Activated naive CD4-positive, alpha-beta T cell treated with Interleukin-2 at 50 U/mL for 16 hours (primary cell): Measurements from ENCODE around the gene ULK4.
"Not testable (repeated sequence)": the region's sequence is repeated elsewhere in the genome, so short reads cannot be mapped to it uniquely, and the experiment has no call there.

Experiments
- DNase-seq: peaks from one replicate; pipeline ENCODE4 v3.0.0-alpha.2; 2020

ULK4 gene

DNA sequence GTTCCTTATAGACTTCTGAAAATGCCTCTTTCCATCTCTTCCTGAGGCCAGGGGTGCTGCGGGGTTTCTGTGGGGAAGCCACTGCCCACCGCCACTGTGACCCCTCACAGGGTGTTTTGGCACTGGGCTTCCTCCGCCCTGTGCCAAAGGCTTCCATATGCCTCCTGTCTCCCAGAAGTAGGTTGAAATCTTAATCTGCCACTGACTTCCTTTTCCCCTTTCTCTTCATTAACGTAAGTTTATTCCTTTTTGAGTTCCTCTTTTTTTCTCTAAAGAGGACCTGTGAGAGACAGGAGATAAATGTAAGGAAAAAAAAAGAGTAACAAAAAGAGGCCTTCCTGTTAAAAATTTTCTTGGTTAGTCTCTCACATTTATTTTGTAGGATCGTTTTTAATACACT, 542.1 kb downstream of the ULK4 start:
- DNase-seq: no peak

DNA sequence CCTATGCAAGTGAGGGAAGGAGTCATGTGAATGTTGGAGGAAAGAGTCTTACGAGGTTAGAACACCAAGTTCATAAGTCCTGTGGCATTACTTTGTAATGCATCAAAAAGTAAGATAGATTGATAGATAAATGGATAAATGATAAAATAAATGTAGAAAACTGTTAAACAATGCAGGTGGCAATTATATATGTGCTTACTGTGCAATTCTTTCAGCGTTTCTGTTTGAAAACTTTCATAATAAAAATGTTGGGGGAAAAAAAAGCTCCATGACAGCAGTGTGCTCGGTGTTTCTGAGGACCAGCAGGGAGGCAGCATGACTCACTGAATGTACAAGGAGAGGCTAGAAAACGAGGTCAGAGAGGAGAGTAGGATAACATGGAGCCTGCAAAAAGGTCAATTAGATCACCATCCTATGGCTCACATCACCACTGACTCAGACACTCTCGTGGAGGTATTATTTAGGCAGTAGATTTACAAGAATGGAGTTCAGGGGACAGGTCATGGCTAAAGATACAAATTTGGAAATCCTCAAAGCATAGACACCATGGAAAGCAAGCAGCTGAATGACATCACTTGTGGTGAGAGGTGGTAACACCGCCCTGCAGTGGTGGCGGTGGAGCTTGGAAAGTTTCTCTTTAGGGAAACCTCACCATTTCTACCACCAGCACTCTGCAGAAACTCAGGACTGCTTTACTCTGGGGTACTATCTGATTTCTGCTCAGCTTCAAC, 542.8 kb downstream of the ULK4 start:
- no peak for DNase-seq

DNA sequence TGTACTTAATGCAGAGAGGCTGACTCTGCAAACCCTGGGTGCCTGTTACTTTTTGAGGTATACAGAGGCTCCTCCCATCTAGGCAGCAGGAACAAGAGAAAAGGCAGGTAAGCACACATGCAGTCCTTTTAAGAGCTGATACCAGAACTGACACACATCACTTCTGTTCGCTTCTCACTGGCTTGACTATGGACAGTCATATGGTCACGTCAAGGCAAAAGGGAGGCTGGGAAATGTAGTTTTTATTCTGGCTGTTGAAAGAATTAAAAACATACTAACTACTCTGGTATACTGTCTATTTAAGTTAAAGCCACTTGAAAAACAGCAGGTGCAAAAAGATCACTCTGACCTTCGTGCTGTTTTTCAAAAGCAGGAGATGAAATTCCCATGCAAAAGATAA, 544.3 kb downstream of the ULK4 start:
- no peak for DNase-seq

DNA sequence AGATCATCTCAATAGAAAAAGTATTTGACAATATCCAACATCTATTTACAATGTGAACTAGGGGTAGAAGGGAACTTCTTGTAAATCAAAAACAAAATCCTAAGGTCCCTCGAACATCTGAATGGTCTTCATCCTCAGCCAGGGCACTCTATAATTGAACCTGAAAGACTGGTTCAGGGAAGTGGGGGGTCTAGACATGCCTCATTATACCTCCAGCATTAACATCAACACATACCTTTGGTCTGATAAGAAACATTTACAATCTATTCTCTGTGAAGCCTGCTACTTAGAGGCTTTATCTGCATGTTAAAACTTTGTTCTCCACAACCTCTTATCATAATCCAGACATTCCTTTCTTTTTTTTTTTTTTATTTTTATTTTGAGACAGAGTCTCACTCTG, 550.8 kb downstream of the ULK4 start:
- DNase-seq: no peak

DNA sequence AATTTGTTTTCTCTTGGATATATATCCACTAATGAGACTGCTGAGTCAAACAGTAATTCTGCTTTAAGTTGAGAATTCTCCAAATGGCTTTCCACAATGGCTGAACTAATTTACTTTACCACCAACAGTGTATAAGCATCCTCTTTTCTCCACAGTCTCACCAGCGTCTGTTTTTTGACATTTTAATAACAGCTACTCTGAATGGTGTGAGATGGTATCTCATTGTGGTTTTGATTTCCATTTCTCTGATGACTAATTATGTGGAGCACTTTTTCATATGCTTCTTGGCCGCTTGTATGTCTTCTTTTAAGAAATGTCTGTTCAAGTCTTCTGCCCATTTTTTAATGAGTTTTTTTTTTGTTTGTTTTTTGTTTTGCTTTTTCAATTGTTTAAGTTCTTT, 556.4 kb downstream of the ULK4 start:
- DNase-seq: no peak

DNA sequence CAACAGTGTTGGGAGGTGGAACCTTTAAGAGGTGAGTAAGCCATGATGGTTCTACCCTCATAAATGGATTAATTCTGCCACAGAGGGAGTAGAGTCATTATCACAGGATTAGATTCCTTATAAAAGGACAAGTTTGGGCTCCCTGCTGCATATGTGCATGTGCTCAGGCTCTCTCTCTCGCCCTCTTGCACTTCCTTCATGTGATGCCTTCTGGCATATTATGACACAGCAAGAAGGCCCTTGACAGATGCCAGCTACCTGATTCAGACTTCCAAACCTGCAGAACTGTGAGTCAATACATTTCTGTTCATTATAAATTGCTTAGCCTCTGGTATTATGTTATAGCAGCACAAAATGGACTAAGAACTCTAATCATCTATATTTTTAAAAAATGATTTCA, 557.3 kb downstream of the ULK4 start:
- no peak for DNase-seq

DNA sequence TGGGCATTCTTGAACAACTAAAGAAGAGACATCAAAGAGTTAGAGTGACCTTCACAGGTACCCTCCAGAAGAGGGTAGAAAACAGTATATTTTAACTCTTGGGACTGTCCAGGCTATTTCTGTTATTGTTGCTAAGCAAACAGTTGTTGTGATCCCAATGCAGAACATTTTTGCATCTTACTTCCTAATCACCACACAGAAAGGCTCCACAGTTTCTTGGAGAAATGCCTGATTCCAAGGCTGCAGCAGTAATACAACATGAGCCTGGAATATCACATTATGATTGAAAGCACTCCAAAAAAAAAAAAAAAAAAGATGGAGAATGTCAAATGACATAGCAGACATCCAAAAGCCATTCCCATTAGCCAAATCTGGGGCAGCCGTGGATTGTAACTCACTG, 567.0 kb downstream of the ULK4 start:
- no peak for DNase-seq

DNA sequence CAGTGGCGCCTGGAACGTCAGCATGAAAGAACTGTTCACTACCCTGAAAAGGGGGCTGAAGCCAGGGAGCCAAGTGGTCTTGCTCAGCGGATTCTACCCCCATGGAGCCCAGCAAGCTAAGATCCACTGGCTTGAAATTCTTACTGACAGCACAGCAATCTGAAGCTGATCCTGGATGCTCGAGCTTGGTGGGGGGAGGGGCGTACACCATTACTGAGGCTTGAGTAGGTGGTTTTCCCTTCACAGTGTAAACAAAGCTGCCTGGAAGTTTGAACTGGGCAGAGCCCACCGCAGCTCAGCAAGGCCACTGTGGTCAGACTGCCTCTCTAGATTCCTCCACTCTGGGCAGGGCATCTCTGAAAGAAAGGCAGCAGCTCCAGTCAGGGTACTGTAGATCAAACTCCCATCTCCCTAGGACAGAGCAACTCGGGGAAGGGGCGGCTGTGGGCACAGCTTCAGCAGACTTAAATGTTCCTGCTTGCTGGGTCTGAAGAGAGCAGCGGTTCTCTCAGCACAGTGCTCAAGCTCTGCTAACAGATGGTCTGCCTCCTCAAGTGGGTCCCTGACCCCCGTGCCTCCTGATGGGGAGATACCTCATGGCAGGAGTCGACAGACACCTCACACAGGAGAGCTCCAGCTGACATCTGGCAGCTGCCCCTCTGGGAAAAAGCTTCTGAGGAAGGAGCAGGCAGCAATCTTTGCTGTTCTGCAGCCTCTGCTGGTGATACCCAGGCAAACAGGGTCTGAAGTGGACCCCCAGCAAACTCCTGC, 591.0 kb downstream of the ULK4 start:
- DNase-seq: not testable (repeated sequence)

DNA sequence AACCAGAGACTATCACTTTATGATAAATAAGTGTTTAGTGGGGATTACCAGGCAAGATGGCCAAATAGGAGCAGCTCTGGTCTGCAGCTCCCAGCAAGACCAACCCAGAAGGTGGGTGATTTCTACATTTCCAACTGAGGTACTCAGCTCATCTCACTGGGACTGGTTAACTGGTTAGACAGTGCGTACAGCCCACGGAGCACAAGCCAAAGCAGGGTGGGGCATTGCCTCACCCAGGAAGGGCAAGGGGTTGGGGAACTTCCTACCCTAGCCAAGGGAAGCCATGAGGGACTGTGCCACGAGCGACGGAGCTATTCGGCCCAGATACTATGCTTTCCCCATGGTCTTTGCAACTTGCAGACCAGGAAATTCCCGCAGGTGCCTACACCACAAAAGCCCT, 591.6 kb downstream of the ULK4 start:
- no peak for DNase-seq

DNA sequence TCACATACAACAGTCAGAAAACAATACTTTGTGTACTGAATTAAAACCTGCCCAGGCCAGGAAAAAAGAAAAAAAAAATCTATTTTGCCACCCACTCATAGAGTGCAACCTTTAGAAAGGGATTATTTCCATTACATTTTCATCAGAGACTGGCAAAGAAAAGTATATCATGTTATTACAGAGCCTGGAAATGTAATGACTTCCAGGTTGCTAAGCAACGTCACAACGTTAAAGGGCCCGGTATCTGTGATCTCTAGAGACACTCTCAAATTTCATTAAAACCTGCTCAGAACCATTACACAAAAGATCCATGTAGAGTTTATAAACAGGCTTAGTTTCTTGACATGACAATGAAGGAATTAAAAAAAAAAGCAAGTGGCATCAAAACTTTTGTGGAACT, 592.1 kb downstream of the ULK4 start:
- no peak for DNase-seq

DNA sequence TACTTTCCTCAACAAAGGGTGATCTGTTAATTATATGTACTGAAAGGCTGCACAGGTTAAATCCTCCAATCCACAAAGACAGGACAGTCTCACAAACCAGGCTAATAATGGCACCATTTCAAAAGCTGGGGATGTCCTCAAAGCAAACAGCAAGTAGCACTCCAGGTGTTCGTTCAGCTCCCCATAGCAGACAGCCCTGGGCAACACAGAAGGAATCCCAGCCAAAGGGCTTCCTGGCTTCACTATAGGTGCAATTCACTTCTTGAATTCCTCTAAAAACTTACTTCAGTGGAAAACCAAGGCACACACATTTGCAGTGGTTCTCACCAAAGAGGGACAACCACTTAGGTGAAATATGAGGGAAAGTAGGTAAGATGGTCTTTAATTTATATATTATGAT, 595.9 kb downstream of the ULK4 start:
- DNase-seq: no peak

DNA sequence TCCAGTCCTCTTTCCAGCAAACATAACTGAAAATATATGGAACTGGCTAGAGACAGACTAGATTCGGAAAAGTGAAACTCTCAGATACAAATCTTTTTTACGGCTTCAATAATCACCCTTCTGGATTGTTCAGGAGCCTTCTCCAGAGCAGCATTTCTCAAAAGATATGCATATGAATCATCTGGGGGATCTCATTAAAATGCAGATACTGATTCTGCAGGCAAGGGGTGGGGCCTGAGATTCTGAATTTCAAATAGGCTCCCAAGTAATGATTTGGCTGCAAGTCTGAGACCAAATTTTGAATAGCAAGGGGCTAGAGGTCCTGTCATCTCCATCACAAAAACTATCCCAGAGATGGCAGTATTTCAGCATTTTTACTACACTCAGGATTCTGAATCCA, 597.2 kb downstream of the ULK4 start:
- DNase-seq: no peak

DNA sequence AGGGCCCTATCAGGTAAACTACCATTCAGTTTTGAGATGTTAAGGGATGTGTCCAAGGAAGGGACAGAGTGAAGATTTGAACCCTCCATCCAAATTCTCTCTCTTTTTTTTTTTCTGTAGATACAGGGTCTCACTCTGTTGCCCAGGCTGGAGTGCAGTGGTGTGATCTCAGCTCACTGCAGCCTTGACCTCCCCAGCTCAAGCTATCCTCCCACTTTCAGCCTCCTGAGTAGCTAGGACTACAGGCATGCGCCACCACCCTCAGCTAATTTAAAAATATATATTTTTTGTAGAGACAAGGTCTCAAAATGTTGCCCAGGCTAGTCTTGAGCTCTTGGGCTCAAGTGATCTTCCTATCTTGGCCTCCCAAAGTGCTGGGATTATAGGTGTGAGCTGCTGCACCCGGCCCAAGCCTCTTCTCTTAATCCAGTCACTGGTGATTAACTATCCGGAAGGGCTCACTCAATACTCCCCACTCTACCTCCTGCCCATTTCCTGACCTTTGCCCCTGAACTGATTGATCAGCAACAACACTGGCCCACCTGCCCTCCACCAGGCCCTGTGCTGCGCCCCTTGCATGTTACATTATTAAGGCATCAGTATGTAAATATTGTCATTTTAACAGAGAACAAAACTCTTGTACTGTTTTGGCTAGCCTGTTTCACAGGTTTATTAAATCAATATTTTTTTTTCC, 597.9 kb downstream of the ULK4 start:
- DNase-seq: no peak

DNA sequence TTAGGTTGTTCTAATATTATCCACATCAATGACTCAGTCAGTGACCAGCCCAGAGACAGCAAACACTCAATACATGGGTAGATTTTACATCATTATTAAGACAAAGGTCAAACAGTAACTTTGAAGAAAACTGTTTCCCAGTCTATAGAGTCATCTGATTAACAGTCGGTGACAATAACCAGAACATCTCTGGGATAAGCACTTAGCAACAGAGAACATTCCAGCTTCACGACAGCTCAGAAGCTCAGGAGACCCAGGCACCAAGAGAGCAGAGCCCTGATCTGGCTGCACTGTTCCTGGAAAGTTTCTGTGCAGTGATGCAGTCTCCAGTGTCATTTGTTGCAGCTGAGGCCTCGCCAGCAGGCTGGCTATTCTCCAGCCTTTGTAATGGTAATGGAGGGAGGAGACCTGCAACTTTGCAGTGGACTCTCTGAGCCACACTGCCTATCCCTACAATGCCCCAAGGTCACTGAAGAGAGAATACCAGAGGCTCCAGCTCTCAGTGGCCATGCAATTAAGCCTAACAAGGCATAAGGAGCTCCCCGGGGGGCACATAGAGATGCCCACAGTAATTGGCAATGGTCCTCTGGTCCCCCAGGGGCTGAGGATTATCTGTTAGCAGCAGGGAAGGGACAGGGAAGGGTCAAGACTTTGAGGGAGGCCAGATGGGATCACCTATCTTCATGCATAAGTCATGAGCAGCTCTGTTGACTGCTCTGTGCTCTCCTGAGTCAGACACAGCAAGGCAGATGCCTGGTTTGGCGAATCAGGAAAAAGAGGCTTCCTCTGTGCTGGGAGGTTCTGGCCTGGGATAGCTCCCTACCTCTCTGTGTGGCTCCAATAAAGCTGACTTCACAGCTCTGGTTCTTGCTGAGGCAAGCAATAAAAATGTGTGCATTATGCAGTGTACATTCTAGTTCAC, 599.0 kb downstream of the ULK4 start:
- no peak for DNase-seq

DNA sequence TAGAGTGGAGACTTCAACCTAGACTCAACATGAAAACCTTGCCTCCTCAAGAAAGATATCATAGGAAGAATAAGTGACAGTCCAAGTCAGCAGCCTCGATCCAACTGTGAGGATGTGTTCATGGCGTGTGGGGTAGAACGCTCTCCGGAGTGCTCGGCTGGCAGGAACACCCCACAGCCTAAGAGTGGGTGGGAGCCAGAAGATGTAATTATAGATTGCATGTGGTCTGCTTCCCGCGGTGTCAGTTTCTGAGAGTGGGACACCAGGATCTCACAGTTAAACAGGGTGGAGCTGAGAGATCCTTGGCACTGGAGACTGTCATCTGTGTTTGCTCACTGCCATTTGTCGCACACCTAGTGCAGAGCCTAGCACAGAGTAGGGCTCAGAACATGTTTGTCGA, 604.6 kb downstream of the ULK4 start:
- no peak for DNase-seq

DNA sequence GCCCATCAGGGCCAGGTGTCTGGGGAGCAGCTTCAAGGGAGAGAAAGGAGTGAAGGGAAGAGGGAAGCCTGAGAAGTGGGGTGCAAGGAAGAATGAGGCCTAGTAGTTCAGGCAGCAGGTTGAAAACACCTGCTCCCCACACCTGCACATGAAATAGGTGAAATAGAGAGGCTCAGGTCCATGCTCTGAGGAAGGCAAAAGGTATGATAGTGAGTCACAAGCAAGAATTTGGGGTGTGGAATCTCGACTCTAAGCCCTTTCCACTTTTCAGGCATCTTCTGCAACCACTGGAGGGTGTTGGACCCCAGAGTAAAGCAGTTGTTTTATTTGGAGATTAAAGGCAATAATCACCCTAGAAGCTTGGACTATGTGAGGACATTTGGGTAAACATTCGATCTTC, 605.1 kb downstream of the ULK4 start:
- no peak for DNase-seq

DNA sequence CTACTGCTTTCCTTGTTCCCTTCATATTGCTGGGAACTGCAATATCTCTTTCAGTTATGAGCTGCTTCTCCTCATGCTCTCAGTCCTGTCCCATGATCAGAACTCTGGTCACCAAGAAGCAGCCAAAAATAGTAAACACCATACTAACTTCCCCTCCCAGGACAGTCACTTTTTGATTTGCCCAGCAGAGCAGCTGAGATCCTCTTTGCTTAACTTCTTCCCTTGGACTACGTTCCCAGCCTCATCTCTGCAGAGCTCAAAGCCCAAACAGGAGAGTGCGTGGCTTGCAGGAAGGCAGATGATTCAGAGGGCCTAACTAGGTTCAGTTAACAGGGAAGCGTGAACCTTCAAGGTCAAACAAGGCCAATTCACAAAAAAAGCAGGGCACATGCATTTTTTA, 609.4 kb downstream of the ULK4 start:
- no peak for DNase-seq

DNA sequence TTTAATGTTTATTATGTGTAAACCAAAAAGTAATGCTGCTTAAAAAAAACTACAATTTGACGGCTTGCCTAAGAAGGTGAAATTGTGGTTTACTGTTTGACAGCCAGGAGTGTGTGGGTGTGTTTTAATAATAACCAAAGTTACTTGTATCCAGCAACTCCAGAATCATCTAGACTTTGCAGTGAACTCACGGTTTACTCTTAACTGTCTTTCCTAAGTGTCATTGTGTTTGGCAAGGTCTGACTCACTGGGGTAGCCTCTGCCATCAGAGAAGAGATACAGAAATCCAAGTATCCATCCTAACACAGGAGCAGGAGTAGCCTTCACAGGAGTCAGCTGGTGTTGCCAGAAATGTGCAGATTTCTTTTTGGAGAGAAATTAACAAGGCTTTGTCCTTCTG, 611.5 kb downstream of the ULK4 start:
- no peak for DNase-seq

DNA sequence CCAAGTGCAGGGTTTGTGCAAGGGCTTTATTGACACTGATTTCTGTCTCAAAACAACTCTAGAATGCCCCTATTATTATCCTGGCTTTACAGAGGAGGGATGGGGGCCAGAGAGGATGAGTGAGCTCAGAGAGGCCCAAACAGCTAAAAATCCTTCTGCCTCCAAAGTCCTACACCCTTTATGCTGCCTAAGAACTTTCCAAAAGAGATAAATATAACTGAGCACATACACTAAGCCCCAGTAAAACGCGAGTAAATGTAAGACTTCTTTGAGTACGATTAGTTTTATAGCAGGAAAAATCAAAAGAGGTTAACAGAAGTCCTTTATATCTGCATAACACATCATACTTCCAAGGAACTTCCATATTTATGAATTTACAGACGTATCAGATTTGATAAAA, 613.5 kb downstream of the ULK4 start:
- DNase-seq: no peak

DNA sequence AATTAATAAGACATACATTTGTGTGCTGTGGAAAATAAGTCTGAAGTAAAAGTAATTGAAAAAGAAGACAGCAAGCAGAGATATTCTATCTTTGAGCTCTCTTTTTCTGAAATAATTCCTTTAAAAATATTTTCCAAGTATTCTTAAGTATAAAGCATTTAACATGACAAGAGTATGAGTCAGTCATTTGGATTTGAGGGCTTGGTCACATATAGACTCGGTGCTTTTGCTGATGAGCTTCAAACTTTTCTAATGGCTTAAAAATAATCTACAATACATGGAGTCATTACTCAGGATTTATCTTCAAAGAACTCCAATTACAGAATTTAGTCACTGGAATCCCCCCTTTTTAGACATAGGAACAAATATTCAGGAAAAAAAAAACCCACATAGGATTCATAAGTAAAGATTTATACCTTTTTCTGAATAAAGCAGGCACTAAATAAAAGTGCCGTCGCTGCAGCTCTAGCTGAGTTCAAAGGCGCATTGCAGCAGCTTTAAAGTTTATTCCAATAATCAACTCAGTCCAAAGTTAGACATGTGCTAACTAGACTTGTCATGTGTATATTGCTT, 615.1 kb downstream of the ULK4 start:
- no peak for DNase-seq

DNA sequence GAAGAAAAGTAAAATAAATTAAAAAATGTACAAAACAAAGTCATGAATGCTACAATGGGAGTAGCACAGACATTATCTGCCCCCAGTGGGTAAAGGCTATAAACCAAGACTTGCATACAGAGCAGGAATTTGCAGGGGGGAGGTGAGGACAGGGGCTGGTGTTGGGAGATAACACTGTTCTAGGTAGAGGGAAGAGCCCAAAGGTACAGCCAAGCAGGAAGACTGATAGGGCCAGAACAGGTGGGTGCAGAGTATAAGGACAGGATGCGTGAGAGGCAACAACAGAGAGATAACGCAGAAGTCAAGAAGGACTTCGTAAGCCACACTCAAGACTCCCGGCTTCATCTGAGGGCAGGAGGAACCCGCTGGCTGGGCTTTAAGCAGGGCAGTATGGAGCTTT, 616.1 kb downstream of the ULK4 start:
- DNase-seq: no peak

DNA sequence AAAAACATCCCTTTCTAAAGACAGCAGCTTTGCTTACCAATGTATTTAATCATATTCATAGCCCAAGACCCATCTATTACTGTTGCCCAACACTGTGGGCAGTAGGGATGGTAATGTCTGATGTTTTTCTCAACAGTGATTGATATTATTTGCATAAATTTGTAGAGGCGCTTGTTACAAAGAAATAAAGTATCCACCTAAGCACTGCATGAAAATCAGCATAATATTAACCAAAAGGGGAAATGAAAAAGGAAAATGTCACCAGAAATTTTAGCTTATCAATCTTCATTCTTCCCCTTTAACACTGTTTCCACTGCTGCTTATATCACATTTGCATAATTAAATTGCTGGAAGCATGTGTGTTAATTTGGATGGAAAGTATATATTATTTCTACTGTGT, 622.1 kb downstream of the ULK4 start:
- DNase-seq: no peak

DNA sequence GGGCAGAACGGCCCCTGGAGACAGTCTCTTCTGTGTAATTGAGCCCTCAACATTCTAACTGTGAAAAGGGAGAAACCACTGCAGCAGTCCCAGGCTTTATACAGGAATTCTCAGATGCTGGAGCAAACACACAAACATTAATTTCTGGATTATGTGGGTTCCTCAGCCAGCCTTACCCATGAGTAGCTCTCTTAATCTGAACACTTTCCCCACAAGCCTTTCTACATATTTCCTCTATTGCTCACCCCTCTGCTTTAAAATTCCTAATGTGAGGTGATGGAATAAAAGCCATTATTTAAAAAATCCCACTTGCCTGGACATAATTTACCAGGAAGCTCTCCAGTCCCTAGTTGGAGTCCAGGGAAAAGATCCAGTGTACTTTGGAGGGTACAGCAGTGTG, 623.6 kb downstream of the ULK4 start:
- DNase-seq: no peak
